Measurements from ENCODE around the gene UQCC3.

- TF ChIP-seq RAD21 (IDR thresholded peaks at IDR 0.05; ENCODE audit: low read depth) (no peak), EGR1 (IDR thresholded peaks at IDR 0.05; ENCODE audit: low read depth) (no peak), CTCF (IDR thresholded peaks at IDR 0.05 in 2 of 3, conservative IDR thresholded peaks at IDR 0.05 in 1 of 3; ENCODE audit: borderline replicate concordance in 1 of 3, insufficient read depth in 1 of 3, low read depth in 2 of 3, low read length in 2 of 3) (no peak), POLR2A (IDR thresholded peaks at IDR 0.05; ENCODE audit: borderline replicate concordance, extremely low read depth, insufficient read depth, insufficient read length) (no peak), MAX (IDR thresholded peaks at IDR 0.05) (no peak), ZFX (IDR thresholded peaks at IDR 0.05) (no peak), YY1 (IDR thresholded peaks at IDR 0.05; ENCODE audit: extremely low read depth, insufficient replicate concordance, low read depth, low read length) (no peak), ZNF274 (IDR thresholded peaks at IDR 0.05; ENCODE audit: low read depth, low read length) (no peak), SP1 (IDR thresholded peaks at IDR 0.05; ENCODE audit: low read depth) (no peak)
Measured at GRCh38 chr11:62682518-62682917, 11.0 kb downstream of the UQCC3 start.

All from HCT116 (cell line).